SKM-1 treated with dmso at 0.1 percent for 144 hours (cell line): ENCODE data around the gene NEDD8.

Experiments
- DNase-seq: peaks from one replicate; lab custom pipeline; 2025; ENCODE audit not compliant: unreplicated experiment; lab: John Stamatoyannopoulos, UW

NEDD8 gene

DNA sequence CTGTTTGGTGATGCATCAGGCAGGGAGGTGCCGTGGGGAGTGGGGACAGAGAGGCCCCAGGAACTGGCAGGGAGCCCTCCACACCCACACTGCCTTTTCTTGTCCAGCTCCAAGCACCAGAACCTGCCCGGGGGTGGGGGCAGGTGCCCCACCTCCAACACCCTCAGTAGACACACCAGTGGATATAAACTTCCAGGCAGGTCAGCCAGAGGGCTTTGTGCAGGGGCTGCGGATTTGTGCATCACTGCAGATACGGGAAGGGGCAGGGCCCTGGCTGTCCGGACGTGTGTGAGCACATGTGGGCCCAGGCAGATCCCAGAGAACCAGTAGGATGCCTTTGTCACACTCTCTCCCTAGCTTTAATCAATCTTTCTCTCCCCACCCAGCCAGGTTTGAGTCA lies 32.1 kb upstream of the NEDD8 start:
- DNase-seq: no peak

- DNase-seq: no peak
Measured at GRCh38 chr14:24263848-24264247, 31.7 kb upstream of the NEDD8 start.

DNA sequence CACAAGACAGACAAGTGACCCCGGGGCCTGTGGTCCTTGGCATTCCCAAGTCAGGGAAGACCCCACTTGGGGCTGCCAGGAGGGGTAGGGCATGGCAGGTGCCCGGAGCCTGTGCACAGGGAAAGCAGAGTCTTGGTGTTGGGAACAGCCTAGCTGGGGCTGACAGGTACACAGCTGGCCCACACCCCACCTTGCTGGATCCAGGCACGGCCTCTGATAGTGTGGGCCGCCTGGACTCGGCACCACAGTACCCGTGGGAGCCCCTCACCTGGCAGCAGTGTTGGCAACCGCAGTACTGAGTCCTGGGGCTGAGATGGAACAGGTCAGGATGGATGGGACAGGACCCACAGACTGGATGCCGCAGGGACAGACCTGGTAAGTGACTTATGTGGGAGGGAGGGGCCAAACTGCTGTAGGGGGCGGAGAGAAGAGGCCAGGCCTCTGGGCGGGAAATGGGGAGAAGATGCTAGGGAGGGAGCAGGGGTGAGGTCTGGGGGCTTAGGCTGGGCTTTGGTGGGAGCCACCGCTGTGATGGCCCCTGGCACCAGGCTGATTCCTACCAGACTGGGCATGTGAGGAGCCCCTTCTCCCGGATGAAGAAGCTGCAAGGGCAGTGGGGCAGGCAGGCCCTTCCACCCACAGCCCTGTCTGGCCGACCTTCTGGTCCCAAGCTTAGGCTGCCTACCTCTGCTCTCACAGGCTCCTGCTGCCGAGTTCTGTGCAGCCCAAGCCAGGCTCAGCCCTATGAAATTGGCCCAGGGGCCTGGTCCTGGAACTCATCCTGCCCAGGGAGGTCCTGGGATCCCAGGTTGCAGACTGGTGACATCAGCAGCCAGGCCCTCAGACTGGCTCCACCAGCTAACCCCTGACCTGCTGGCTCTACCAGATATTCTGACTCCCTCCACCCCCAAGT lies 30.9 kb upstream of the NEDD8 start, which contains the start of gene TGM1:
TSS of gene TGM1 (minus strand) at position 357 of the 913 bp plus-strand sequence. CDS start 825 bp downstream, outside the sequence.
- DNase-seq: no peak

GRCh38 chr14:24261969-24262327 lies 29.8 kb upstream of the NEDD8 start:
- DNase-seq: no peak

- DNase-seq: no peak
Measured at GRCh38 chr14:24261256-24261968, 29.2 kb upstream of the NEDD8 start.

- no peak for DNase-seq
Measured at GRCh38 chr14:24260780-24261157, 28.6 kb upstream of the NEDD8 start.

DNA sequence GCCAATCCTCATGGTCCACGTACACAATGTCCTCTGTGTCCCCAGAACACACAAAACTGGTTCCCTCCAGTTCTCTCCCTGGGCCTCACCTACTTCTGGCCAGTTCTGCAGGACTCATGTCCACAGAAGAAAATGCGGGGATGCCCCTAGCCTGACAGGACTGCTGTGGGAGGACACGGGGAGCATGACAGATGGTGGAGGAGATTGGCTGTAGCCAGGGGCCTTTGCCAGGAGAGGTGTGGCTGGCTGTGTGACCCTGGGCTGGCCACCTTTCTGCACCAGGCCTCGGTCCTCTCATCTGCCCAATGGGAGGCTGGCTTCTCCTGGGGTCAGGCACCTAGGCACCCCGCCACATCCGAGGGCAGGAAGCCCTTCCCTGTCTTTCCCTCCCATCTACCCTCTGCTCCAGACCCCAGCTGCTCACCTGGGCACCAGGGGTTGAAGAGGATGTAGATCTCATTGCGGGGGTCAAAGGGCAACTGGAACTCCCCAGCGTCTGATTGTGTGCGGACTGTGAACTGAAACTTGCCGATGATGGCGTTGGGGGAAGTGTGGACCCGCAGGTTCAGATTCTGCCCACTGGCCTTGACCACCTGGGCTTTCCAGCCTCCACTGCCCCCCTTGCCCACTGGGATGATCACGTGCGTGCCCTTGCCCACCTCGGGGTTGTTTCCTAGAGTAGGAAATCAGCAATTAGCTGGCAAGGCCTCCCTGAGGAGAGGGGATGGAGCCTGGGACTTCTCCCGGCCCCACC lies 28.0 kb upstream of the NEDD8 start:
- DNase-seq: no peak

- DNase-seq: no peak
Measured at GRCh38 chr14:24259282-24260025, 27.3 kb upstream of the NEDD8 start.

- DNase-seq: no peak
Measured at GRCh38 chr14:24258548-24259265, 26.5 kb upstream of the NEDD8 start.

- no peak for DNase-seq
Measured at GRCh38 chr14:24258119-24258518, 26.0 kb upstream of the NEDD8 start.

DNA sequence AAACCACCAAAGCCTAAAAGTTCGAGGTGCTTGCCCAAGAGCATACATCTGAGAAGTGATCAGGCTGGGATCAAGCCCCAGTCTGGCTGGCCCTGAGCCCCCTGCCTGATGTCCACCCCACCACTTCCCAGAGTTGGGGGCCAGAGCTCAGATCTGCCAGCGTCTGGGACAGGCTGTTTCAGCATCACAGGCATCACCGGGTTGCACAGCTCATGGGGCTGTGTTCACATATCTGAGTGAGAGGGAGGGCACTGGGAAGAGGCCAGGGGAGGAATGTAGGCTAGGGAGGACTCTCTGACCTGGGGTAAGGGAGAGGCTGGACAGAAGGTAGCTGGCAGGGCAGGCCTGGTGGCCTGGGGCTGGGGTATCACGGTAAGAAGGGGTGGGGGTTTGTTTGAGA lies 24.8 kb upstream of the NEDD8 start:
- no peak for DNase-seq

DNA sequence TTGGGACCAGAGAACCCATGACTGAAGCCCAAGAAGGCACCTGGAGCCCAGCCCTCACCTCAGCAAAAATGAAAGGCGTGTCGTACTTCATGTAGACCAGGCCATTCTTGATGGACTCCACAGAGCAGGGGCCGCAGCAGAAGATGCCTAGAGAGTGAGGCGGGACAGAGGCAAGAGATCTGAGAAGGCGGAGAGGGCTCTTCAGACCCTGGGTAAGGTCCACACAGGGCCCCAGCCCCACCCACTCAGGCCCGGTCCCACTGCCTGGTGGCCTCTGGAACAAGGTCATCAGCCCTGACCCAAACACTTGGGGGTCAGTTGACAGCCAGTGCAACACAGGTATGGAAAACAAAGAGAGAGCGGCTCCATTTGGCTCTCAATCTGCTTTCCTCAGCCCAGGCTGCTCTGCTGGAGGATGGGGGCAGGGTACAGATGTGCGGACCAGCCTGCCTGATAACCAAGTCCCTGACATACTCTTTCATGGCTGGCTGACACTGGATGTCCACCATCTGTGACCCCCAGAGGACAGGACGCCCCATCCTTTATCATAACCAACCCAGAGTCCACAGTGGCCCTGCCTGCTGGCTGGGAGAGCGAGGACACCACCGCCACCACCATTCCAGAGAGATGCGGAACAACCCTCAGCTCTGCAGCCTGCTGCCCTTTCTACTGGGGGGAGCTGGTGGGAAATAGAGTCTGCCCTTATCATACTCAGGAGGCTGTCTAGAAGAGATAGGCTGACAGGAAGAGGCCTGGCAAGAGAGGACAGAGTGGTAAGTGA lies 24.0 kb upstream of the NEDD8 start:
- DNase-seq: no peak

DNA sequence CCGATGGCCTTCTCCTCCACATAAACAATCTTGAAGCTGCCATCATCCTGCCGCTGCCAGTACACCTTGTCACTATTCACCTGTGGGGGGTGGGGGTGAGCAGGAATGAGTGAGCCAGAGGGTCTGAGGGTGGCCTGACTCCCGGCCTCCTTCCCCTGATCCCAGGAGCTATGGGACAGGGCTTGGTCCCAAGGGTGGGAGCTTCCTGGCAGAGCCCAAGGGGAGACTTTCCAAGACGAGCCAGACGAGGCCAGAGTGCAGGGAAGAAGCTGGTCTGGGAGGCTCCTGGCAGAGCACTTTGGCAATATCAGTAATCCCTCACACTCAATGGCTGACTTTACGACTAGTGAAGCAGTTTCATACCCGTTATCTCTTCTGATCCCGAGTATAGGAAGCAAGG lies 23.3 kb upstream of the NEDD8 start:
- DNase-seq: no peak

GRCh38 chr14:24254630-24255392 lies 22.6 kb upstream of the NEDD8 start:
- DNase-seq: no peak

GRCh38 chr14:24253936-24254335 lies 21.8 kb upstream of the NEDD8 start:
- no peak for DNase-seq

- no peak for DNase-seq
Measured at GRCh38 chr14:24252289-24253124, 20.3 kb upstream of the NEDD8 start.

- no peak for DNase-seq
Measured at GRCh38 chr14:24251880-24252288, 19.7 kb upstream of the NEDD8 start.

- no peak for DNase-seq
Measured at GRCh38 chr14:24250354-24250753, 18.2 kb upstream of the NEDD8 start.
